Endothelial cell (in vitro differentiated cells): ENCODE data around the gene TRABD2A. TPM values are rescaled to one million over a fixed set of nuclear protein-coding genes. Genes with fewer than 3 reads are reported as not detected.
"Not testable (repeated sequence)": the region's sequence is repeated elsewhere in the genome, so short reads cannot be mapped to it uniquely, and the experiment has no call there.

Experiments
- DNase-seq: peaks from one replicate; pipeline ENCODE4 v3.0.0; 2021; ENCODE audit warnings: low spot score
- H3K27ac Mint-ChIP-seq: one replicate; pipeline ENCODE4 v1.8.0; 2021; ENCODE audit warnings: mixed read lengths, inconsistent platforms; ENCODE audit not compliant: unreplicated experiment
- H3K27me3 Mint-ChIP-seq: one replicate; pipeline ENCODE4 v1.8.0; 2021; ENCODE audit warnings: mild to moderate bottlenecking, moderate library complexity, mixed read lengths, inconsistent platforms; ENCODE audit not compliant: unreplicated experiment
- H3K36me3 Mint-ChIP-seq: one replicate; pipeline ENCODE4 v1.8.0; 2021; ENCODE audit warnings: mild to moderate bottlenecking, low read depth, mixed read lengths, inconsistent platforms; ENCODE audit not compliant: unreplicated experiment
- H3K4me1 Mint-ChIP-seq: one replicate; pipeline ENCODE4 v1.8.0; 2021; ENCODE audit warnings: mild to moderate bottlenecking, mixed read lengths, inconsistent platforms; ENCODE audit not compliant: unreplicated experiment
- H3K4me3 Mint-ChIP-seq: one replicate; pipeline ENCODE4 v1.8.0; 2021; ENCODE audit warnings: mild to moderate bottlenecking, mixed read lengths, inconsistent platforms; ENCODE audit not compliant: unreplicated experiment
- H3K9me3 Mint-ChIP-seq: one replicate; pipeline ENCODE4 v1.8.0; 2021; ENCODE audit warnings: mixed read lengths, inconsistent platforms; ENCODE audit not compliant: unreplicated experiment
- CTCF ChIP-seq: fragments of 200-600 bp; sonication (generic); IDR thresholded peaks from one replicate; pipeline ENCODE4 v1.5.0; 2021; ENCODE audit warnings: antibody characterized with exemption; ENCODE audit not compliant: unreplicated experiment
- total RNA-seq: library from RNA; stranded (reverse); fragmentation: NEBNext Ultra II Directional; extraction: Animal tissue kit (Norgen Biotek cat#: 25700); gene quantifications from one replicate; pipeline ENCODE4 v1.2.1, GENCODE V29; 2021; ENCODE audit not compliant: unreplicated experiment

TRABD2A gene
- total RNA-seq, 1 donor from 2014 or later = 7.2 TPM

GRCh38 chr2:84924173-84925106, 43.6 kb upstream of the TRABD2A start:
- H3K27me3 Mint-ChIP-seq = peaks cover 6% of the 10 kb centered on the region
- peak; percentile 55 for DNase-seq
- peaks cover 4% of the 10 kb centered on the region for H3K36me3 Mint-ChIP-seq
- peak overlapping the region; percentile 98 for H3K27ac Mint-ChIP-seq
- H3K9me3 Mint-ChIP-seq = no peaks in the 10 kb centered on the region
- peak overlapping the region; percentile 60 for H3K4me3 Mint-ChIP-seq
- TF ChIP-seq CTCF = no peak
- peaks cover 23% of the 10 kb centered on the region for H3K4me1 Mint-ChIP-seq

GRCh38 chr2:84923009-84923408, 42.1 kb upstream of the TRABD2A start:
- Mint-ChIP-seq H3K27ac (peak overlapping the region; percentile 55), H3K9me3 (no peaks in the 10 kb centered on the region), H3K4me1 (peaks cover 23% of the 10 kb centered on the region), H3K4me3 (no peak overlapping the region), H3K27me3 (peaks cover 6% of the 10 kb centered on the region), H3K36me3 (peaks cover 4% of the 10 kb centered on the region)
- DNase-seq = no peak
- no peak for TF ChIP-seq CTCF

- Mint-ChIP-seq H3K4me1 (peaks cover 12% of the 10 kb centered on the region), H3K4me3 (no peak overlapping the region), H3K9me3 (no peaks in the 10 kb centered on the region), H3K27me3 (peaks cover 2% of the 10 kb centered on the region), H3K36me3 (peaks cover 4% of the 10 kb centered on the region), H3K27ac (peak overlapping the region; percentile 6)
- TF ChIP-seq CTCF = no peak
- DNase-seq = no peak
Observed at GRCh38 chr2:84919885-84920580, 39.1 kb upstream of the TRABD2A start.

- Mint-ChIP-seq H3K4me3 (no peak overlapping the region), H3K9me3 (no peaks in the 10 kb centered on the region), H3K36me3 (no peaks in the 10 kb centered on the region), H3K4me1 (peaks cover 3% of the 10 kb centered on the region), H3K27me3 (no peaks in the 10 kb centered on the region), H3K27ac (no peak overlapping the region)
- TF ChIP-seq CTCF = no peak
- no peak for DNase-seq
Observed at GRCh38 chr2:84918430-84918829, 37.5 kb upstream of the TRABD2A start.

GRCh38 chr2:84917821-84918220, 36.9 kb upstream of the TRABD2A start:
- H3K4me3 Mint-ChIP-seq, H3K36me3 Mint-ChIP-seq, H3K27me3 Mint-ChIP-seq, H3K27ac Mint-ChIP-seq, H3K9me3 Mint-ChIP-seq, H3K4me1 Mint-ChIP-seq, DNase-seq: not testable (repeated sequence)

GRCh38 chr2:84915675-84916074, 34.8 kb upstream of the TRABD2A start:
- H3K4me1 Mint-ChIP-seq, H3K36me3 Mint-ChIP-seq, H3K27ac Mint-ChIP-seq, H3K4me3 Mint-ChIP-seq, H3K9me3 Mint-ChIP-seq, H3K27me3 Mint-ChIP-seq, DNase-seq: not testable (repeated sequence)
